Omental fat pad (tissue), 4 donors: ENCODE results near the gene ALOX15B. TPM values are rescaled to one million over a fixed set of nuclear protein-coding genes. Genes with fewer than 3 reads are reported as not detected.

Source experiments
- ATAC-seq: fragments of 150-250 bp; one replicate; pipeline ENCODE4 v1.9.1; 2016; ENCODE audit warnings: mild to moderate bottlenecking, moderate library complexity; ENCODE audit not compliant: low FRiP score
- DNase-seq: peaks from one replicate; pipeline ENCODE4 v3.0.0-alpha.2; 2019; ENCODE audit warnings: low spot score
- total RNA-seq, 4 donors: library from RNA; depleted of rRNA; stranded (reverse); fragments of >200 nt; gene quantifications; one replicate each; pipeline ENCODE4 v1.1.0, GENCODE V29; 2016
- TF ChIP-seq, protein P1 (sequence below), 3 donors: fragments of 450-650 bp; IDR thresholded peaks; one replicate each; pipeline ENCODE4 v1.5.1; 2016 to 2017; ENCODE audit warnings: antibody characterized with exemption in 3 of 3, mild to moderate bottlenecking in 3 of 3, moderate library complexity in 2 of 3

Gene ALOX15B
- total RNA-seq, 4 donors from 2014 or later, result 3.8 to 9.8 (median 8.2) TPM

DNA sequence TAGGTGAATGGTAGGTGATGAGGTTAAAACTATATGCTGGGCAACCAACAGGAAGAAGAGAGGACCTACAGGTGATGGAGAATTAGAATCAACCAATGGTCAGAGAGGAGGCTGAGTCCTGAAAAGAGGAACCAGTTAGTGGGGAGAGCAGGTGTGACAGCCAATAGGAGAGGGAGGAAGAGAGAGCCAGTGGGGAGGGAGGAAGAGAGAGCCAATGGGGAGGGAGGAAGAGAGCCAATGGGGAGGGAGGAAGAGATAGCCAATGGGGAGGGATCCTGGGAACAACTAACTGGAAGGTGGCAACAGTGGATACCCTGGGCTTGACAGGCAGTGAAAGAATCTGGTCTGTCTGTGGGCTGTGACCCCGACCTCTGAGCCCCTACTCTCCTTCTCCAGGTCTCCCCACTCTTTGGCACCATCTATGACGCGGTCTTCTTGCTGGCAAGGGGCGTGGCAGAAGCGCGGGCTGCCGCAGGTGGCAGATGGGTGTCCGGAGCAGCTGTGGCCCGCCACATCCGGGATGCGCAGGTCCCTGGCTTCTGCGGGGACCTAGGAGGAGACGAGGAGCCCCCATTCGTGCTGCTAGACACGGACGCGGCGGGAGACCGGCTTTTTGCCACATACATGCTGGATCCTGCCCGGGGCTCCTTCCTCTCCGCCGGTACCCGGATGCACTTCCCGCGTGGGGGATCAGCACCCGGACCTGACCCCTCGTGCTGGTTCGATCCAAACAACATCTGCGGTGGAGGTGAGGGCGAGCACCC lies 32.7 kb upstream of the ALOX15B start:
- ATAC-seq (no peak), DNase-seq (no peak)
- TF ChIP-seq, protein P1, sequence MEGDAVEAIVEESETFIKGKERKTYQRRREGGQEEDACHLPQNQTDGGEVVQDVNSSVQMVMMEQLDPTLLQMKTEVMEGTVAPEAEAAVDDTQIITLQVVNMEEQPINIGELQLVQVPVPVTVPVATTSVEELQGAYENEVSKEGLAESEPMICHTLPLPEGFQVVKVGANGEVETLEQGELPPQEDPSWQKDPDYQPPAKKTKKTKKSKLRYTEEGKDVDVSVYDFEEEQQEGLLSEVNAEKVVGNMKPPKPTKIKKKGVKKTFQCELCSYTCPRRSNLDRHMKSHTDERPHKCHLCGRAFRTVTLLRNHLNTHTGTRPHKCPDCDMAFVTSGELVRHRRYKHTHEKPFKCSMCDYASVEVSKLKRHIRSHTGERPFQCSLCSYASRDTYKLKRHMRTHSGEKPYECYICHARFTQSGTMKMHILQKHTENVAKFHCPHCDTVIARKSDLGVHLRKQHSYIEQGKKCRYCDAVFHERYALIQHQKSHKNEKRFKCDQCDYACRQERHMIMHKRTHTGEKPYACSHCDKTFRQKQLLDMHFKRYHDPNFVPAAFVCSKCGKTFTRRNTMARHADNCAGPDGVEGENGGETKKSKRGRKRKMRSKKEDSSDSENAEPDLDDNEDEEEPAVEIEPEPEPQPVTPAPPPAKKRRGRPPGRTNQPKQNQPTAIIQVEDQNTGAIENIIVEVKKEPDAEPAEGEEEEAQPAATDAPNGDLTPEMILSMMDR (IDR thresholded peaks at IDR 0.05), result no peak

DNA sequence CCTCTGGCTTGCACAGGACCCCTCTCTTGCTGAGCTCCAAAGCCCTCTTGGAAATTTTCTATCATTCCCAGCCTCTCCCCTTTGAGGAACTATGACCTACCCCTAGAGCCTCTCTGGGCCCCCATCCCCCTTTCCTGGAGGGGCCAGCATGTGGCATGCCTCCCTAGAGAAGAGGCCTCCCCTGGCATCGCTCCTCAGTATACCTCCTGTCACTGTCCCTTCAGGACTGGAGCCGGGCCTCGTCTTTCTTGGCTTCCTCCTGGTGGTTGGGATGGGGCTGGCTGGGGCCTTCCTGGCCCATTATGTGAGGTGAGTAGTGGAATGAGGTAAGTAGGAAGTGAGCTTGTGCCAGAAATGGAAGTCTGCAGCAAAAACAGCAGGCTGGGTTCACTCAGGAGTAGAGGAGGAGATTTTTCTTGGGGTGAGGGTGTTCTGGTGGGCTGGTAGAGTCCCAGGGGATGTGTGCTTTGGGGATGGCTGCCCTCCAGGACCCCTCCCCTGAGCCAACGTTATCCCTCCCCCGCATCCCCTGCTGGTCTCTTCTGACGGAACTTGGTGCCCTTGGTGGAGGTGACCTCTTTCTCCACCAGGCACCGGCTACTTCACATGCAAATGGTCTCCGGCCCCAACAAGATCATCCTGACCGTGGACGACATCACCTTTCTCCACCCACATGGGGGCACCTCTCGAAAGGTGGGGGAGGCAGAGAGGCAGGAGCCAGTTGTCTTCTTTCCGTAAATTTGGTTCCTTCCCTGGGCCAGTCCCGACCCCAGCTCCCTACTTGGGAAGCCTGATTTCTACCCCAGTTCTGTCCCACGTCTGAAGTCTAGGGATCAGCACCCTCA lies 31.8 kb upstream of the ALOX15B start:
- DNase-seq (no peak), ATAC-seq (no peak)
- TF ChIP-seq, protein P1 (IDR thresholded peaks at IDR 0.05), result no peak

DNA sequence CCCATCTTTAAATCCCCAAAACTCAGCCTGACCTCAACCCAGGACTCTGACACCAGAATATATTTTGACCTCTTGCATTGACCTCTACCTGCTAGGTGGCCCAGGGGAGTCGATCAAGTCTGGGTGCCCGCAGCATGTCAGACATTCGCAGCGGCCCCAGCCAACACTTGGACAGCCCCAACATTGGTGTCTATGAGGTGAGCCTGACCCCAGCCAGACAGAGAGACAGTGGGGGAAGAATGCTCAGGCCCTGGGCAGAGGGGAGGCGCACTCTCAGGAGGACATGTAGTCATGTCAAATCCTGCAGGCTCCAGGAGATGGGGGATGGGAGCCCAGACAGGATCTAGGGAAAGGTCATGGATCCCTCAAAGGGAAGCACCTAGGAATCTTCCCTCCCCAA lies 31.0 kb upstream of the ALOX15B start:
- DNase-seq (no peak), ATAC-seq (no peak)
- TF ChIP-seq, protein P1 (IDR thresholded peaks at IDR 0.05), result no peak

DNA sequence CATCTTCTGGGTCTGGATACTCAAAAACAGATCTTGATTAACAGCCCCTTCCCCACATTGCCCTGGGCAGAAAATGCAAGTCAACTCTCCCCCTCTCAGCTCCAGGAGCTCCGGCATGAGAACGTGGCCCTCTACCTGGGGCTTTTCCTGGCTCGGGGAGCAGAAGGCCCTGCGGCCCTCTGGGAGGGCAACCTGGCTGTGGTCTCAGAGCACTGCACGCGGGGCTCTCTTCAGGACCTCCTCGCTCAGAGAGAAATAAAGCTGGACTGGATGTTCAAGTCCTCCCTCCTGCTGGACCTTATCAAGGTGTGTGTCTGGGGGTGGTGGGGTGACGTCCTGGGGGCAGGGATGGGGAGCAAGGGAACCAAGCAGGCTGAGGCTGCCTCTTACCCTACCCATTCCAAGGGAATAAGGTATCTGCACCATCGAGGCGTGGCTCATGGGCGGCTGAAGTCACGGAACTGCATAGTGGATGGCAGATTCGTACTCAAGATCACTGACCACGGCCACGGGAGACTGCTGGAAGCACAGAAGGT lies 26.7 kb upstream of the ALOX15B start:
- DNase-seq (no peak), ATAC-seq (no peak)
- TF ChIP-seq, protein P1 (IDR thresholded peaks at IDR 0.05), result no peak

DNA sequence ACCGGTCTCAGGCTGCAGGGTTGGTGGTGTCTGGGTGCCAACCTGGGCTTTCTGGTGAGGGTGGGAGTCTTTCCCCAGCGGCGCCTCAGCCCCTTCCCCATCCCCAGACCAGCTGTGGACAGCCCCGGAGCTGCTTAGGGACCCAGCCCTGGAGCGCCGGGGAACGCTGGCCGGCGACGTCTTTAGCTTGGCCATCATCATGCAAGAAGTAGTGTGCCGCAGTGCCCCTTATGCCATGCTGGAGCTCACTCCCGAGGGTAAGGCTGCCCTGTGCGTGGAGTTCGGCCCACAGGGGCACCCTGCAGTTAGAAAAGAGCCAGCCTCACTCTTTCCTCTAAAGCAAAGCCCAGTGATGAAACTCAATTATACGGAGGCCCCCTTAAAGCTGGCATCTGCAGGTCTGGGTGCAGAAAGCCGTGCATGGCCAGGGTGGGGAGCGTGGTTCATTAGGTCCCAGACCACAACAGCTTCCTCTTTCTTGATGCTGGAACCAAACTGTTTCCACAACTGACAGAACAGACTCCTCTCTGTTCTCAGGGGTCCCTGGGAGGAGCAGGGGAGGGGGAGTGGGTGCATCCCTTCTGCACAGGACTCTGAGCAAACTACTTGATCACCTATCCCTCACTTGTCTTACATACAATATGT lies 25.7 kb upstream of the ALOX15B start:
- DNase-seq (no peak), ATAC-seq (no peak)
- TF ChIP-seq, protein P1 (IDR thresholded peaks at IDR 0.05), result no peak

DNA sequence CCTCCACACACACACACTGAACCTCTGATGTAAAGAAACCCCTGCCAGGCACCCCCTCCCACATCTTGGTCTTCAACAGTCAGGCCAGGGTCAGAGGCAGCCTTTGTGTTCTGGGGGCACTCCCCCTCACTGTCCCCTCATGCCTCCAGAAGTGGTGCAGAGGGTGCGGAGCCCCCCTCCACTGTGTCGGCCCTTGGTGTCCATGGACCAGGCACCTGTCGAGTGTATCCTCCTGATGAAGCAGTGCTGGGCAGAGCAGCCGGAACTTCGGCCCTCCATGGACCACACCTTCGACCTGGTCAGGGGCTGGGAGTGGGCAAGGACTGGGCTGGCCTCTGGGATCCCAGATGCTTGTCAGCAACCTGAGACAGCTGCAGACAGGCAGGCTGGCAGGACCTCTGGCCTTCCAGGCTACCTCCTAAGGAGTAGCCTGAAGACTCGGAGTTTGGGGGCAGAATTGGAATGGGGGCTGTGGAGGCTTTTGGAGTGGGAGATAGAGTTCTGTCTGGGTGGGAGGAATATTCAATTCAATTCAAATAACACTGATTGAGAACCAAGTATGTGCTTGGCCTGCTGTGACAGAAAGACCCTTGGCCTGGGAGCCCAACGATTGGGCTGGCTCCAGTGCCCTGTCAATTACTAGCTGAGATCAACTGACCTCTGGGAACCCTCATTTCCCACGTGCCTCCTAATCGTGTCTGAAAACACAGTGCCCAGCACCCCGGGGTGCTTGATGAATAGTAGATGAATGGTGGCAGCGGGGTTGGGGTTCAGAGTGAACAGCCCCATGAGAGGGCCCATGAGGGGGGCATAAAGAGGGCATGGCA lies 24.9 kb upstream of the ALOX15B start:
- no peak for DNase-seq
- no peak for ATAC-seq
- TF ChIP-seq, protein P1 (IDR thresholded peaks at IDR 0.05), result no peak
